MM.1S (cell line): ENCODE data around the gene GGN.

Experiments used
- CTCF ChIP-seq: fragments of 300-600 bp; sonication (generic); IDR thresholded peaks from 2 replicates; pipeline ENCODE4 v1.5.1; 2016; ENCODE audit warnings: antibody characterized with exemption, low read length, mixed read lengths
- EZH2 ChIP-seq: fragments of 300-600 bp; sonication (generic); optimal IDR thresholded peaks from 2 replicates; pipeline ENCODE3; 2017; ENCODE audit warnings: low read depth, mild to moderate bottlenecking, antibody characterized with exemption, low read length, mixed read lengths
- EZH2phosphoT487 ChIP-seq: fragments of 300-600 bp; sonication (generic); IDR thresholded peaks from 2 replicates; pipeline ENCODE4 v1.6.1; 2018; ENCODE audit warnings: antibody characterized with exemption, low read length

GRCh38 chr19:38385057-38385803 is 2.6 kb downstream of the GGN start:
- TF ChIP-seq CTCF (no peak), EZH2phosphoT487 (no peak), EZH2 (no peak)
